Hepatocyte (in vitro differentiated cells): ENCODE results near the gene LRIT1. TPM values are rescaled to one million over a fixed set of nuclear protein-coding genes. Genes with fewer than 3 reads are reported as not detected.

Source experiments
- DNase-seq: peaks from one replicate; pipeline ENCODE4 v3.0.0-alpha.2; 2016; ENCODE audit warnings: low spot score
- H2AFZ ChIP-seq: fragments of 200-600 bp; sonication (generic); 2 replicates; pipeline ENCODE4 v1.6.0; 2016; ENCODE audit warnings: antibody characterized with exemption, mild to moderate bottlenecking
- H3K27ac ChIP-seq: fragments of 200-600 bp; sonication (generic); 2 replicates; pipeline ENCODE4 v1.5.1; 2016; ENCODE audit warnings: mild to moderate bottlenecking
- H3K27me3 ChIP-seq: fragments of 200-600 bp; sonication (generic); 2 replicates; pipeline ENCODE4 v1.6.1; 2016
- H3K36me3 ChIP-seq: fragments of 200-600 bp; sonication (generic); replicated peaks from 2 replicates; pipeline ENCODE4 v1.5.1; 2016; ENCODE audit warnings: low read depth; ENCODE audit not compliant: insufficient read depth
- H3K4me1 ChIP-seq: fragments of 200-600 bp; sonication (generic); 2 replicates; pipeline ENCODE4 v1.5.1; 2016; ENCODE audit warnings: mild to moderate bottlenecking, moderate library complexity; ENCODE audit not compliant: insufficient read depth
- H3K4me2 ChIP-seq: fragments of 200-600 bp; sonication (generic); 2 replicates; pipeline ENCODE4 v1.6.0; 2016
- H3K4me3 ChIP-seq: fragments of 200-600 bp; sonication (generic); 2 replicates; pipeline ENCODE4 v1.5.1; 2016; ENCODE audit warnings: mild to moderate bottlenecking
- H3K79me2 ChIP-seq: fragments of 200-600 bp; sonication (generic); 2 replicates; pipeline ENCODE4 v1.6.0; 2017; ENCODE audit warnings: mild to moderate bottlenecking
- H3K9me2 ChIP-seq: fragments of 200-600 bp; sonication (generic); replicated peaks from 2 replicates; pipeline ENCODE4 v1.6.0; 2017; ENCODE audit warnings: mild to moderate bottlenecking; ENCODE audit not compliant: insufficient read depth
- H3K9me3 ChIP-seq: fragments of 200-600 bp; sonication (generic); 2 replicates; pipeline ENCODE4 v1.5.1; 2016; ENCODE audit warnings: low read depth, mild to moderate bottlenecking
- H4K20me1 ChIP-seq: fragments of 200-600 bp; sonication (generic); 2 replicates; pipeline ENCODE4 v1.6.0; 2016; ENCODE audit warnings: mild to moderate bottlenecking; ENCODE audit not compliant: insufficient read depth, poor library complexity, severe bottlenecking
- CTCF ChIP-seq: fragments of 200-600 bp; sonication (generic); IDR thresholded peaks from 2 replicates; pipeline ENCODE4 v1.5.1; 2016; ENCODE audit warnings: antibody characterized with exemption, mild to moderate bottlenecking; ENCODE audit not compliant: poor library complexity
- EZH2 ChIP-seq: fragments of 200-600 bp; sonication (generic); IDR thresholded peaks from 2 replicates; pipeline ENCODE4 v1.6.1; 2016; ENCODE audit warnings: antibody characterized with exemption, mild to moderate bottlenecking, borderline replicate concordance
- EZH2phosphoT487 ChIP-seq: fragments of 200-600 bp; sonication (generic); IDR thresholded peaks from one replicate; pipeline ENCODE4 v1.6.1; 2018; ENCODE audit warnings: antibody characterized with exemption, mild to moderate bottlenecking, low read depth, moderate library complexity; ENCODE audit not compliant: unreplicated experiment, severe bottlenecking
- whole genome bisulfite sequencing: methylation state at CpG from one replicate; pipeline ENCODE4 v1.1.6; 2016; ENCODE audit warnings: low lambda C conversion rate; ENCODE audit errors: missing lambda C conversion rate; 5-methylcytosine and 5-hydroxymethylcytosine counted together
- polyA plus RNA-seq: library from polyadenylated mRNA; unstranded; fragments of >200 nt; fragmentation: Nextera tagmentation; extraction: Ambion mirVana; gene quantifications from 2 replicates; pipeline ENCODE4 v1.2.1, GENCODE V29; 2016
- total RNA-seq: library from RNA; depleted of rRNA; stranded (reverse); fragments of >200 nt; gene quantifications from 2 replicates; pipeline ENCODE4 v1.2.3, GENCODE V29; 2014

Gene LRIT1
- total and polyA plus RNA-seq, 2 experiments from 2014 or later = not detected

DNA sequence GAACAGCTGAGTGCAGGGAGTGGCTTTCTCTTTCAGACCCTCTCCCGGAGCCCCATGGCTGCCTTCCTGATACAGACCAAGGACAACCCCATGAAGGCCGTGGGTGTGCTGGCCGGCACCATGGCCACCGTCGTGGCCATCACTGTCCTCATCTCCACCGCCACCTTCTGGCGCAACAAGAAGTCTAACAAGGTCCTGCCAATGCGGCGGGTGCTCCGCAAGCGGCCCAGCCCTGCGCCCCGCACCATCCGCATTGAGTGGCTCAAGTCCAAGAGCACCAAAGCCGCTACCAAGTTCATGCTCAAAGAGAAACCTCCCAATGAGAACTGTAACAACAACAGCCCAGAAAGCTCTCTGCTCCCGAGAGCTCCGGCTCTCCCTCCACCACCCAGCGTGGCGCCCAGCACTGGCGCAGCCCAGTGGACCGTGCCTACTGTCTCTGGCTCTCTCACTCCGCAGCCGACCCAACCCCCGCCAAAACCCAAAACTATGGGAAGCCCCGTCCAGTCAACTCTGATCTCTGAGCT, 27.2 kb downstream of the LRIT1 start:
- no peaks in the 10 kb centered on the region for H4K20me1 ChIP-seq
- DNase-seq = no peak
- no peaks in the 10 kb centered on the region for H3K9me2 ChIP-seq
- H3K27me3 ChIP-seq = no peaks in the 10 kb centered on the region
- no peaks in the 10 kb centered on the region for H3K36me3 ChIP-seq
- H3K4me3 ChIP-seq = no peak overlapping the region
- H3K4me1 ChIP-seq = no peaks in the 10 kb centered on the region
- no peaks in the 10 kb centered on the region for H3K9me3 ChIP-seq
- H3K27ac ChIP-seq = no peak overlapping the region
- no peaks in the 10 kb centered on the region for H3K79me2 ChIP-seq
- H3K4me2 ChIP-seq = no peak overlapping the region
- H2AFZ ChIP-seq = no peak overlapping the region
- TF ChIP-seq EZH2 (no peak), CTCF (no peak), EZH2phosphoT487 (no peak)
- 95% methylated on average over 22 of the region's 25 CpGs for WGBS

DNA sequence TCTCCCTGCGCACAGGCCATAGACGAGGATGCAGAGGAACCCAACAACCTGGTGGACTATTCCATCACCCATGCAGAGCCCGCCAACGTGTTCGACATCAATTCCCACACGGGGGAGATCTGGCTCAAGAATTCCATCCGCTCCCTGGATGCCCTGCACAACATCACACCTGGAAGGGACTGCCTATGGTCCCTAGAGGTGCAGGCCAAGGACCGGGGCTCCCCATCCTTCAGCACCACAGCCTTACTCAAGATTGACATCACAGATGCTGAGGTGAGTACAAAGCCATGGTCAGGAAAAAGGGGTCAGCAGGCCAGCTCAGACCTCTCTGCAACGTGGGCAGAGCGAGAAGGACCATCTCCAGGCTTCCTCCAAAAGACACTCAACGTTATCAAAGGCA, 28.3 kb downstream of the LRIT1 start:
- no peaks in the 10 kb centered on the region for H3K9me3 ChIP-seq
- H3K4me2 ChIP-seq = no peak overlapping the region
- no peaks in the 10 kb centered on the region for H3K9me2 ChIP-seq
- H3K4me1 ChIP-seq = no peaks in the 10 kb centered on the region
- 96% methylated on average over 11 of the region's 11 CpGs for WGBS
- no peak overlapping the region for H3K4me3 ChIP-seq
- no peaks in the 10 kb centered on the region for H3K27me3 ChIP-seq
- H4K20me1 ChIP-seq = no peaks in the 10 kb centered on the region
- no peaks in the 10 kb centered on the region for H3K36me3 ChIP-seq
- no peak overlapping the region for H2AFZ ChIP-seq
- no peak for DNase-seq
- TF ChIP-seq CTCF (no peak), EZH2phosphoT487 (no peak), EZH2 (no peak)
- H3K79me2 ChIP-seq = no peaks in the 10 kb centered on the region
- H3K27ac ChIP-seq = no peak overlapping the region

DNA sequence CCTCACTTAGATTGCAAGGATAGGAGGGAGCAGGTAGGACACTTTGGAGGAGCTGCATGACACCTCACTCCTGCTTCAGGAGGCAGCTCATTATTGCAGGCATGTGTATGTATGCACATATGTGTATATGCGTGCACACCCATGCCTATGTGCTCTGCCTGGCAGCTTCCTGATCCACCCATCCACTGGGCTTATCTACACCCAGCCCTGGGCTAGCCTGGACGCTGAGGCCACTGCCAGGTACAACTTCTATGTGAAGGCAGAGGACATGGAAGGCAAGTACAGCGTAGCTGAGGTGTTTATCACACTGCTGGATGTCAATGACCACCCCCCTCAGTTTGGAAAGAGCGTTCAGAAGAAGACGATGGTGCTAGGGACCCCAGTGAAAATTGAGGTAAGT, 29.3 kb downstream of the LRIT1 start:
- TF ChIP-seq EZH2 (no peak), CTCF (no peak), EZH2phosphoT487 (no peak)
- Histone ChIP-seq H3K9me3 (no peaks in the 10 kb centered on the region), H3K4me3 (no peak overlapping the region), H4K20me1 (no peaks in the 10 kb centered on the region), H3K4me1 (no peaks in the 10 kb centered on the region), H3K36me3 (no peaks in the 10 kb centered on the region), H3K27ac (no peak overlapping the region), H3K9me2 (no peaks in the 10 kb centered on the region), H3K27me3 (no peaks in the 10 kb centered on the region), H2AFZ (no peak overlapping the region), H3K4me2 (no peak overlapping the region), H3K79me2 (no peaks in the 10 kb centered on the region)
- 74% methylated on average over 5 of the region's 5 CpGs for WGBS
- no peak for DNase-seq

- Histone ChIP-seq H3K4me1 (no peaks in the 10 kb centered on the region), H3K9me3 (no peaks in the 10 kb centered on the region), H3K27me3 (no peaks in the 10 kb centered on the region), H3K4me3 (no peak overlapping the region), H3K79me2 (no peaks in the 10 kb centered on the region), H3K27ac (no peak overlapping the region), H4K20me1 (no peaks in the 10 kb centered on the region), H3K4me2 (no peak overlapping the region), H2AFZ (no peak overlapping the region), H3K36me3 (no peaks in the 10 kb centered on the region), H3K9me2 (no peaks in the 10 kb centered on the region)
- no peak for TF ChIP-seq EZH2phosphoT487
- no peak for DNase-seq
- WGBS = 89% methylated on average over 2 of the region's 2 CpGs
Observed at GRCh38 chr10:84211566-84211965, 29.8 kb downstream of the LRIT1 start.
